Inferior parietal cortex (tissue), 1 donor: Measurements from ENCODE around the gene P4HTM.

Source experiments
- DNase-seq: peaks from one replicate; pipeline ENCODE4 v3.0.0-alpha.2; 2016; ENCODE audit errors: extremely low spot score

P4HTM gene

GRCh38 chr3:48989796-48990635 lies at the start of gene P4HTM:
TSS of gene P4HTM (plus strand) at chr3:48990241. CDS start at chr3:48990257, 16 bp downstream.
- peak; percentile 81 for DNase-seq

- DNase-seq, result no peak
Observed at GRCh38 chr3:48945432-48945831, 44.6 kb upstream of the P4HTM start.

GRCh38 chr3:48945891-48946549 lies 44.0 kb upstream of the P4HTM start:
- DNase-seq, result no peak

- no peak for DNase-seq
Observed at GRCh38 chr3:48949376-48949717, 40.7 kb upstream of the P4HTM start.

GRCh38 chr3:48950051-48950450 lies 40.0 kb upstream of the P4HTM start:
- peak; percentile 53 for DNase-seq

GRCh38 chr3:48951764-48952163 lies 38.3 kb upstream of the P4HTM start:
- no peak for DNase-seq

- no peak for DNase-seq
Observed at GRCh38 chr3:48952510-48953118, 37.4 kb upstream of the P4HTM start.

GRCh38 chr3:48957006-48957705 lies 32.9 kb upstream of the P4HTM start:
- no peak for DNase-seq

- no peak for DNase-seq
Observed at GRCh38 chr3:48960841-48961413, 29.1 kb upstream of the P4HTM start.

- no peak for DNase-seq
Observed at GRCh38 chr3:48962340-48962739, 27.7 kb upstream of the P4HTM start.

- DNase-seq, result peak; percentile 19
Observed at GRCh38 chr3:48962939-48963338, 27.1 kb upstream of the P4HTM start.

- no peak for DNase-seq
Observed at GRCh38 chr3:48963591-48963990, 26.4 kb upstream of the P4HTM start.

- DNase-seq, result no peak
Observed at GRCh38 chr3:48966367-48966766, 23.7 kb upstream of the P4HTM start.

- peak; percentile 13 for DNase-seq
Observed at GRCh38 chr3:48966876-48967361, 23.1 kb upstream of the P4HTM start.

- DNase-seq, result no peak
Observed at GRCh38 chr3:48970586-48970985, 19.5 kb upstream of the P4HTM start.

- no peak for DNase-seq
Observed at GRCh38 chr3:48974076-48974864, 15.8 kb upstream of the P4HTM start.

- DNase-seq, result no peak
Observed at GRCh38 chr3:48979451-48979850, 10.6 kb upstream of the P4HTM start.

- DNase-seq, result no peak
Observed at GRCh38 chr3:48980295-48980694, 9.7 kb upstream of the P4HTM start.

- DNase-seq, result no peak
Observed at GRCh38 chr3:48982016-48982415, 8.0 kb upstream of the P4HTM start.

GRCh38 chr3:48982686-48983085 lies 7.4 kb upstream of the P4HTM start:
- DNase-seq, result no peak

- DNase-seq, result no peak
Observed at GRCh38 chr3:48983096-48983495, 6.9 kb upstream of the P4HTM start.
